GM12874 (cell line): ENCODE data around the gene CYSRT1.
A peak's percentile ranks its signal among the peaks of the same experiment; 100 is the strongest.

Experiments
- CTCF ChIP-seq: IDR thresholded peaks from 2 replicates; pipeline ENCODE4 v1.5.1; 2011; ENCODE audit warnings: low read depth, mild to moderate bottlenecking, control low read depth, low read length, moderate library complexity; ENCODE audit not compliant: insufficient read depth

Gene CYSRT1

GRCh38 chr9:137204731-137205125 is 20.2 kb upstream of the CYSRT1 start:
- TF ChIP-seq CTCF = no peak

- no peak for TF ChIP-seq CTCF
These were observed 19.6 kb upstream of the CYSRT1 start, which contains the start of the genes NDOR1 and TMEM203 for GRCh38 chr9:137205126-137206069. NDOR1 (plus strand) TSS chr9:137205700; CDS start chr9:137205778, 78 bp downstream. TMEM203 (minus strand) TSS chr9:137205648; CDS start chr9:137205414, 234 bp downstream.

GRCh38 chr9:137206602-137207001 is 18.4 kb upstream of the CYSRT1 start:
- TF ChIP-seq CTCF = no peak

- TF ChIP-seq CTCF = no peak
These were observed 13.4 kb upstream of the CYSRT1 start for GRCh38 chr9:137211532-137211931.

- no peak for TF ChIP-seq CTCF
These were observed 12.5 kb upstream of the CYSRT1 start for GRCh38 chr9:137212520-137212919.

GRCh38 chr9:137213160-137214060 is 11.6 kb upstream of the CYSRT1 start:
- peak; percentile 29; the same call in 1 of the 2 replicates for TF ChIP-seq CTCF

GRCh38 chr9:137214620-137215019 is 10.4 kb upstream of the CYSRT1 start:
- TF ChIP-seq CTCF = no peak
